K562 (cell line): ENCODE results near the gene MAST4. TPM values are rescaled to one million over a fixed set of nuclear protein-coding genes. Genes with fewer than 3 reads are reported as not detected.
A peak's percentile ranks its signal among the peaks of the same experiment; 100 is the strongest.

Experiments
- ATAC-seq: fragments of 200-7000 bp; cut with Tn5 transposase; 3 replicates; pipeline ENCODE4 v1.9.1; 2020; ENCODE audit warnings: moderate library complexity
- BruUV-seq: library from RNA; stranded (reverse); fragments of 400-500 nt; replicated peaks from 2 replicates; lab custom pipeline; 2021; lab: Mats Ljungman, UMichigan
- CTCF ChIA-PET: fragments of 300-600 bp; formaldehyde crosslinking; extraction: SDS; loops from one replicate; lab custom pipeline; 2021; ENCODE audit warnings: low intra/inter-chr PET ratio; lab: Yijun Ruan, JAX
- POLR2A ChIA-PET: fragments of 300-600, 350-650 bp; sonication (Branson Sonifier 250); formaldehyde crosslinking; extraction: SDS; loops from one replicate; lab custom pipeline; 2021; ENCODE audit warnings: antibody characterized with exemption, inconsistent platforms; lab: Yijun Ruan, JAX
- DNase-seq, 4 experiments: peaks; one replicate each; pipeline versions ENCODE4 v3.0.0 to v3.0.0-alpha.2; 2011 to 2018; ENCODE audit warnings: low spot score in 3 of 4, mixed read lengths in 3 of 4; ENCODE audit errors: extremely low read depth in 1 of 4
- FAIRE-seq: peaks from 2 replicates; lab custom pipeline; 2011; peaks lifted over from hg19 to GRCh38; lab: Jason Lieb, UNC
- H2AFZ ChIP-seq: 2 replicates; pipeline ENCODE4 v1.6.0; 2011; ENCODE audit warnings: low read depth, low read length, control low read depth, inconsistent platforms
- H3K27ac ChIP-seq: fragments of 200-600 bp; 3 replicates; pipeline ENCODE4 v1.8.0; 2011; ENCODE audit warnings: low read depth, mild to moderate bottlenecking, control low read depth, inconsistent platforms, low read length, moderate library complexity, mixed read lengths; ENCODE audit errors: extremely low read depth
- H3K27me3 ChIP-seq, 2 experiments: fragments of 300-600 bp in 1 of 2; 2 replicates in 1 of 2; 3 replicates in 1 of 2; pipeline versions ENCODE4 v1.6.0 to v1.8.0; 2011; ENCODE audit warnings: inconsistent platforms in 2 of 2, low read length in 2 of 2, mild to moderate bottlenecking in 1 of 2, mixed read lengths in 1 of 2, moderate library complexity in 1 of 2; ENCODE audit not compliant: control insufficient read depth in 2 of 2, insufficient read depth in 2 of 2
- H3K36me3 ChIP-seq: fragments of 300-600 bp; 3 replicates; pipeline ENCODE4 v1.8.0; 2011; ENCODE audit warnings: mild to moderate bottlenecking, low read length, inconsistent platforms; ENCODE audit not compliant: control insufficient read depth, insufficient read depth
- H3K4me1 ChIP-seq, 2 experiments: fragments of 200-600 bp in 1 of 2; replicated peaks in 1 of 2; 2 replicates in 1 of 2; 3 replicates in 1 of 2; pipeline versions ENCODE4 v1.5.1 to v1.8.0; 2011; ENCODE audit warnings: inconsistent platforms in 2 of 2, low read length in 2 of 2, mild to moderate bottlenecking in 1 of 2, mixed read lengths in 1 of 2, moderate library complexity in 1 of 2; ENCODE audit not compliant: control insufficient read depth in 2 of 2, insufficient read depth in 2 of 2
- H3K4me2 ChIP-seq: 2 replicates; pipeline ENCODE4 v1.6.1; 2011; ENCODE audit warnings: low read length, control low read depth, inconsistent platforms, mixed read lengths; ENCODE audit not compliant: insufficient read depth
- H3K4me3 ChIP-seq: fragments of 200-600 bp; sonication (generic), shearing (Covaris generic); 2 replicates; pipeline ENCODE4 v1.5.1; 2016; ENCODE audit warnings: control low read depth, inconsistent platforms
- H3K79me2 ChIP-seq: fragments of 200-600 bp; 3 replicates; pipeline ENCODE4 v1.8.0; 2011; ENCODE audit warnings: low read length, inconsistent platforms; ENCODE audit not compliant: control insufficient read depth, insufficient read depth
- H3K9ac ChIP-seq, 2 experiments: 2 replicates each; pipeline versions ENCODE4 v1.6.0 to v1.6.1; 2011; ENCODE audit warnings: low read depth in 2 of 2, low read length in 2 of 2, control low read depth in 1 of 2, inconsistent platforms in 1 of 2, mild to moderate bottlenecking in 1 of 2, mixed read lengths in 1 of 2; ENCODE audit not compliant: insufficient read depth in 1 of 2
- H3K9me1 ChIP-seq: one replicate; pipeline ENCODE4 v1.6.0; 2011; ENCODE audit warnings: inconsistent platforms, mild to moderate bottlenecking, low read length, moderate library complexity; ENCODE audit not compliant: control insufficient read depth, insufficient read depth
- H3K9me3 ChIP-seq: replicated peaks from 2 replicates; pipeline ENCODE4 v1.5.1; 2011; ENCODE audit warnings: low read depth, low read length, inconsistent platforms; ENCODE audit not compliant: control insufficient read depth, insufficient read depth
- H4K20me1 ChIP-seq: replicated peaks from 2 replicates; pipeline ENCODE4 v1.6.1; 2011; ENCODE audit warnings: low read length, inconsistent platforms, mixed read lengths; ENCODE audit not compliant: control insufficient read depth, insufficient read depth
- ATF7 ChIP-seq: fragments of 450-650 bp; IDR thresholded peaks from 2 replicates; pipeline ENCODE4 v1.7.1; 2014; ENCODE audit warnings: mild to moderate bottlenecking, moderate library complexity
- CHCHD3 ChIP-seq: fragments of 250-450 bp; sonication (Bioruptor Pico); IDR thresholded peaks from 2 replicates; pipeline ENCODE4 v2.1.2; 2022; ENCODE audit warnings: mild to moderate bottlenecking
- FOSL1 ChIP-seq: fragments of 200-800 bp; sonication (Bioruptor generic); conservative IDR thresholded peaks from 2 replicates; pipeline ENCODE4 v1.6.1; 2016; ENCODE audit warnings: missing genetic modification characterization, missing compliant biosample characterization
- HMG20B ChIP-seq: fragments of 250-450 bp; sonication (Bioruptor Pico); IDR thresholded peaks from 2 replicates; pipeline ENCODE4 v1.5.0; 2021; ENCODE audit warnings: mild to moderate bottlenecking
- HNRNPL ChIP-seq: fragments of 200-400 bp; formaldehyde crosslinking; IDR thresholded peaks from 2 replicates; pipeline ENCODE4 v1.6.1; 2017; ENCODE audit warnings: low read depth, mild to moderate bottlenecking, low read length
- ILK ChIP-seq: fragments of 450-650 bp; IDR thresholded peaks from 2 replicates; pipeline ENCODE4 v1.6.1; 2016; ENCODE audit warnings: missing genetic modification characterization, low read depth, mild to moderate bottlenecking, missing compliant biosample characterization, moderate library complexity, borderline replicate concordance
- KAT7 ChIP-seq: sonication (generic); formaldehyde crosslinking; IDR thresholded peaks from 2 replicates; pipeline ENCODE4 v1.8.0; 2022; ENCODE audit warnings: missing genetic modification reagents, mild to moderate bottlenecking, borderline replicate concordance
- MAFF ChIP-seq: IDR thresholded peaks from 2 replicates; pipeline ENCODE4 v1.6.1; 2012; ENCODE audit warnings: low read length, improper control_type of control experiment
- NCOA4 ChIP-seq: fragments of 450-650 bp; IDR thresholded peaks from 2 replicates; pipeline ENCODE4 v1.6.1; 2018; ENCODE audit warnings: mild to moderate bottlenecking; ENCODE audit not compliant: partially characterized antibody
- NR2C2 ChIP-seq, 2 experiments: fragments of 200-800 bp in 1 of 2; sonication (Bioruptor generic) in 1 of 2; sonication (generic) in 1 of 2; formaldehyde crosslinking in 1 of 2; IDR thresholded peaks; 2 replicates each; pipeline versions ENCODE4 v1.6.1 to v1.8.0; 2016 to 2022; ENCODE audit warnings: mild to moderate bottlenecking in 1 of 2, missing compliant biosample characterization in 1 of 2, missing genetic modification characterization in 1 of 2, missing genetic modification reagents in 1 of 2
- RCOR1 ChIP-seq, 2 experiments: IDR thresholded peaks; 2 replicates each; pipeline ENCODE4 v1.6.1; 2012; ENCODE audit warnings: low read depth in 2 of 2, low read length in 2 of 2, borderline replicate concordance in 1 of 2, improper control_type of control experiment in 1 of 2
- ZNF274 ChIP-seq: IDR thresholded peaks from 2 replicates; pipeline ENCODE4 v1.6.1; 2011; ENCODE audit warnings: low read depth, mild to moderate bottlenecking, low read length, moderate library complexity, borderline replicate concordance
- WGBS: fragments of 100-300 bp; shearing (Covaris generic); methylation state at CpG from one replicate; pipeline ENCODE4 v1.1.6; 2016; ENCODE audit warnings: low coverage, mixed read lengths; ENCODE audit not compliant: insufficient coverage; ENCODE audit errors: missing lambda C conversion rate; 5-methylcytosine and 5-hydroxymethylcytosine counted together
- in situ Hi-C: fragments of 300-500 bp; cut with MboI; formaldehyde crosslinking; loops from 4 replicates; pipeline ENCODE4 v1.15.0; 2018; ENCODE audit warnings: inconsistent platforms, mixed read lengths
- intact Hi-C: fragments of 100-400 bp; cut with micrococcal nuclease; formaldehyde crosslinking; loops from 2 replicates; pipeline ENCODE4 v1.14.2; 2022
- polyA plus RNA-seq, 8 experiments: library from polyadenylated mRNA; depleted of rRNA in 4 of 8; stranded (reverse) in 5 of 8; unstranded in 3 of 8; fragments of >200 nt; fragmentation: Nextera tagmentation in 2 of 8; fragmentation: Illumina TruSeq in 1 of 8; extraction: Ambion mirVana in 2 of 8; extraction: Trizol in 1 of 8; gene quantifications; 2 replicates each; pipeline versions ENCODE4 v1.2.1 to v1.2.3, GENCODE V29; 2011 to 2014; ENCODE audit warnings: inconsistent platforms in 1 of 8, missing spikeins in 1 of 8
- total RNA-seq, 7 experiments: library from RNA; depleted of rRNA in 6 of 7; stranded (reverse); fragments of >200 nt in 6 of 7; fragmentation: Illumina TruSeq in 2 of 7; extraction: Trizol in 2 of 7; gene quantifications; 2 replicates each; pipeline versions ENCODE4 v1.2.1 to v1.2.3, GENCODE V29; 2011 to 2021; ENCODE audit warnings: low replicate concordance in 1 of 7
- TF ChIP-seq, protein P1 (sequence below), 2 experiments: fragments of 450-650 bp; IDR thresholded peaks; 2 replicates each; pipeline ENCODE4 v1.6.1; 2016
- TF ChIP-seq, protein P2 (sequence below): sonication (generic); formaldehyde crosslinking; IDR thresholded peaks from 2 replicates; pipeline ENCODE4 v1.8.0; 2023; ENCODE audit warnings: mild to moderate bottlenecking, missing genetic modification reagents

MAST4 gene
- total and polyA plus RNA-seq, 9 of the 15 experiments (the other 6 are each of a cell fraction or from before 2014, with no cell fraction given): 0.88 to 10.1 (median 5.2) TPM

DNA sequence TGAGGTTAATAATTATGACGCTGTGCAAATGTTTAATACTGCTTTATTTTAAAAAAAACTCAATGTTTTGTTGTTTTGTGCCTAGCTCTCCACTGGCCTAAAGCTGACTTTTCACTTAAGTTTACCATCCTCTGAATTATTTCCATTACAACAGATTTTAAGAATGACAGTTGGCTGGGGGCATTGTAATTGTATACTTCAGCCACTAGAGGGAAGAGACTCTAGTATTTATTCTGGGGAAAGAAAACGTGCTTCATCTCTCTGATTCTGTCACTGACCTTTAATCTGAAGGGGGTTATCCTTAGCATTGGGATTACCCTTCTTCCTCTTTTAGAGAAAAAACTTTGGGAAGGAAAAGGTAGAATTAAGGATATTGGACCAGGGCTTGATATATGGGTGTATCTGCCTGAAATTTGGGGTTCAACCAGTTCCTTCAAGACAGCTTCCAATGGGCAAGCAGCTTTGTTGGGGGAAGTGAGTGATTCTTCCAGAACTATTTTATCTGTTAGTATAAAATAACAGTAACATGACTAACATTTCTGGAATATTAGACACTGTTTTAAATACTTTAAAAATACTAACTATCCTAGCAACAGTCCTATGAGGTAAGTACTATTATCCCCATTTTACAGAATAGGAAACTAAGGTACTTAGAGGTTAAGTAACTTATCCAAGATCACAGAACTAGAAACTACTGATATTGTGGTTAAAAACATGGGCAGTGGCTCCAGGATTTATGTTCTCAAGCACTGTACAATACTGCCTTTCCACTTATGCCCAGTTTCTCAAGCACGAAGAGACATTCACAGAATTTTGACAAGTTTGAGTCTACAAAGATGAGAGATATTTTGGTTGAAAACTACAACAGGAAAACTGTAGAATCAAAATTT is 392.0 kb downstream of the MAST4 start (continued):
- TF ChIP-seq KAT7 (CRISPR knock-in tag) (no peak), CHCHD3 (CRISPR knock-in tag) (no peak), MAFF (no peak)

DNA sequence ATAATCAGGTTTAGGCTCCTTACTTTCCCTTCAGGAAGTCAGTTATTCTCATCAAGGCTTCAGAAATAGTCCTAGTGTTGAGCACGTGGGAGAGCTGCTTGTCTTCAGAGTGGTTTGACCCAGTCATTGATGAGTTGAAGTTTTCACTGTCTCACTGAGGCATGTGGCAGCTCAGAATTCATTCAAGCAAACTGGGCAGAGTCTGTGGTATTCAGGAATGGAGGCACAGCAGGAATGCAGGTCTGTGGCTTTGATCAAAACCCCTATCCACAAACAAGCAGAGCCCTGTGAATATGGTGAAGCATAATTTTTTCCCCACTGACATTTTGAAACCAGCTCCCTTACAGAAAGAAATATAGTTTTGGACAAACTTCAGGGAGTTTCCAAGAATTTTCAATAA is 393.1 kb downstream of the MAST4 start:
- ATAC-seq: no peak
- WGBS: 0% methylated on average over 1 of the region's 1 CpG
- Histone ChIP-seq H3K4me3 (no peak overlapping the region), H3K27me3 (peaks cover 0 to 9% of the 10 kb centered on the region in 2 experiments; a peak in 1 of 5 replicates), H3K4me1 (no peaks in the 10 kb centered on the region), H3K36me3 (no peaks in the 10 kb centered on the region), H3K9me1 (no peaks in the 10 kb centered on the region), H4K20me1 (no peaks in the 10 kb centered on the region), H2AFZ (no peak overlapping the region), H3K79me2 (no peaks in the 10 kb centered on the region), H3K4me2 (no peak overlapping the region), H3K27ac (no peak overlapping the region), H3K9ac (no peak overlapping the region), H3K9me3 (no peaks in the 10 kb centered on the region)
- ChIA-PET CTCF (interaction anchor here (0.6 to 1.5 kb wide), 3 partner anchors 161 to 225 kb away, joined by 3 to 5 read pairs (median 4); no protein-coding TSS in a partner anchor), POLR2A (interaction anchor here (1.2 kb wide), 1 partner anchor 11 kb away, joined by 4 read pairs; no protein-coding TSS in a partner anchor)
- no TSS peak for BruUV-seq
- peak; percentile 59 for FAIRE-seq
- intact Hi-C loops: loop anchor here (5.0 kb wide), 1 partner anchor 218 kb away; no protein-coding TSS in a partner anchor
- DNase-seq: no peak
- in situ Hi-C loops: no loop called here
- TF ChIP-seq, protein P1, sequence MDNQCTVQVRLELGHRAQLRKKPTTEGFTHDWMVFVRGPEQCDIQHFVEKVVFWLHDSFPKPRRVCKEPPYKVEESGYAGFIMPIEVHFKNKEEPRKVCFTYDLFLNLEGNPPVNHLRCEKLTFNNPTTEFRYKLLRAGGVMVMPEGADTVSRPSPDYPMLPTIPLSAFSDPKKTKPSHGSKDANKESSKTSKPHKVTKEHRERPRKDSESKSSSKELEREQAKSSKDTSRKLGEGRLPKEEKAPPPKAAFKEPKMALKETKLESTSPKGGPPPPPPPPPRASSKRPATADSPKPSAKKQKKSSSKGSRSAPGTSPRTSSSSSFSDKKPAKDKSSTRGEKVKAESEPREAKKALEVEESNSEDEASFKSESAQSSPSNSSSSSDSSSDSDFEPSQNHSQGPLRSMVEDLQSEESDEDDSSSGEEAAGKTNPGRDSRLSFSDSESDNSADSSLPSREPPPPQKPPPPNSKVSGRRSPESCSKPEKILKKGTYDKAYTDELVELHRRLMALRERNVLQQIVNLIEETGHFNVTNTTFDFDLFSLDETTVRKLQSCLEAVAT (IDR thresholded peaks at IDR 0.05): no peak
- TF ChIP-seq HMG20B (no peak), RCOR1 (IDR thresholded peaks at IDR 0.05; ENCODE audit: borderline replicate concordance in 1 of 2, low read depth in 2 of 2, low read length in 2 of 2) (no peak), NCOA4 (no peak), HNRNPL (no peak), NR2C2 (CRISPR knock-in tag; IDR thresholded peaks at IDR 0.05) (no peak), NR2C2 (tag; IDR thresholded peaks at IDR 0.05) (no peak), ILK (no peak), FOSL1 (no peak), ZNF274 (no peak), ATF7 (no peak)
- TF ChIP-seq, protein P2, sequence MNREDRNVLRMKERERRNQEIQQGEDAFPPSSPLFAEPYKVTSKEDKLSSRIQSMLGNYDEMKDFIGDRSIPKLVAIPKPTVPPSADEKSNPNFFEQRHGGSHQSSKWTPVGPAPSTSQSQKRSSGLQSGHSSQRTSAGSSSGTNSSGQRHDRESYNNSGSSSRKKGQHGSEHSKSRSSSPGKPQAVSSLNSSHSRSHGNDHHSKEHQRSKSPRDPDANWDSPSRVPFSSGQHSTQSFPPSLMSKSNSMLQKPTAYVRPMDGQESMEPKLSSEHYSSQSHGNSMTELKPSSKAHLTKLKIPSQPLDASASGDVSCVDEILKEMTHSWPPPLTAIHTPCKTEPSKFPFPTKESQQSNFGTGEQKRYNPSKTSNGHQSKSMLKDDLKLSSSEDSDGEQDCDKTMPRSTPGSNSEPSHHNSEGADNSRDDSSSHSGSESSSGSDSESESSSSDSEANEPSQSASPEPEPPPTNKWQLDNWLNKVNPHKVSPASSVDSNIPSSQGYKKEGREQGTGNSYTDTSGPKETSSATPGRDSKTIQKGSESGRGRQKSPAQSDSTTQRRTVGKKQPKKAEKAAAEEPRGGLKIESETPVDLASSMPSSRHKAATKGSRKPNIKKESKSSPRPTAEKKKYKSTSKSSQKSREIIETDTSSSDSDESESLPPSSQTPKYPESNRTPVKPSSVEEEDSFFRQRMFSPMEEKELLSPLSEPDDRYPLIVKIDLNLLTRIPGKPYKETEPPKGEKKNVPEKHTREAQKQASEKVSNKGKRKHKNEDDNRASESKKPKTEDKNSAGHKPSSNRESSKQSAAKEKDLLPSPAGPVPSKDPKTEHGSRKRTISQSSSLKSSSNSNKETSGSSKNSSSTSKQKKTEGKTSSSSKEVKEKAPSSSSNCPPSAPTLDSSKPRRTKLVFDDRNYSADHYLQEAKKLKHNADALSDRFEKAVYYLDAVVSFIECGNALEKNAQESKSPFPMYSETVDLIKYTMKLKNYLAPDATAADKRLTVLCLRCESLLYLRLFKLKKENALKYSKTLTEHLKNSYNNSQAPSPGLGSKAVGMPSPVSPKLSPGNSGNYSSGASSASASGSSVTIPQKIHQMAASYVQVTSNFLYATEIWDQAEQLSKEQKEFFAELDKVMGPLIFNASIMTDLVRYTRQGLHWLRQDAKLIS (CRISPR knock-in tag): no peak
